Mammary epithelial cell (primary cell): ENCODE results near the gene ZFTA.

ENCODE experiments used
- EZH2 ChIP-seq: IDR thresholded peaks from 2 replicates; pipeline ENCODE4 v1.6.1; 2012; ENCODE audit warnings: low read length, inconsistent platforms, borderline replicate concordance
- TF ChIP-seq, protein P1 (sequence below), 2 donors: IDR thresholded peaks in 1 of 2; conservative IDR thresholded peaks in 1 of 2; 2 replicates each; pipeline ENCODE4 v1.5.1; 2011 to 2012; ENCODE audit warnings: inconsistent platforms in 2 of 2, low read length in 2 of 2, mild to moderate bottlenecking in 2 of 2, control low read depth in 1 of 2, low read depth in 1 of 2; ENCODE audit not compliant: insufficient read depth in 1 of 2; ENCODE audit errors: extremely low read depth in 1 of 2

DNA sequence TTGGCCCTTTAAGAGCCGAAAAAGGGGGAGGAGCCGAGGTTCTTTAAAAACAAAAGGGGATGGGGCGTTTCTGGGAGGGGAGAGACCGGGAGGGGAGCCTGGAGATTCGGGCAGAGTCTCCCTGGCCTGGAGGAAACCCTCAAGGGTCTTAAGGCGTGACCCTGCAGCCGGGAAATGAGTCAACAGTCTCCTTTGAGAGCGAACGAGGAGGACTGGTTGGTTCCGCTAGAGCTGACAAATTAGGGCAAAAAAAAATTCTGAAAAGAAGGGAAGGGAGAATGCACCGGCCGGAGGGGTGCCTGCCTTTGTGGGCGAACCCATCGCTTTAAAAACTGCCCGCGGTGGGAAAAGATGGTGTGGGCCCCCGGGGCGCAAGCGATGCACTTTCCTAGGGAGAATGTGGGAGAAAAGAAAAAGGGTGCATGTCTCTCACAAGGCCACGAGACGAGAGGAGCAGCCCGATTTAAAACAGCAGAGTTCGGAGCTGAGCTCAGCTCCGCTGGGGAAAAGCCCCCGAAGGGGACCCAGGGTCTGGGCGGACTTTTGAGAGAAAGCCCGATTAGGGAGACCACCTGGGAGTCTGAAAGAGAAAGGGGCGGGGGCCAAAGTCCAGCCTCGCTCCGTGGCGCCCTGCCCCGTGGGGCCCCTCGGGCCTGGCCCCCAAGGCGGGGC lies 874 bp downstream of the ZFTA start:
- TF ChIP-seq, protein P1, sequence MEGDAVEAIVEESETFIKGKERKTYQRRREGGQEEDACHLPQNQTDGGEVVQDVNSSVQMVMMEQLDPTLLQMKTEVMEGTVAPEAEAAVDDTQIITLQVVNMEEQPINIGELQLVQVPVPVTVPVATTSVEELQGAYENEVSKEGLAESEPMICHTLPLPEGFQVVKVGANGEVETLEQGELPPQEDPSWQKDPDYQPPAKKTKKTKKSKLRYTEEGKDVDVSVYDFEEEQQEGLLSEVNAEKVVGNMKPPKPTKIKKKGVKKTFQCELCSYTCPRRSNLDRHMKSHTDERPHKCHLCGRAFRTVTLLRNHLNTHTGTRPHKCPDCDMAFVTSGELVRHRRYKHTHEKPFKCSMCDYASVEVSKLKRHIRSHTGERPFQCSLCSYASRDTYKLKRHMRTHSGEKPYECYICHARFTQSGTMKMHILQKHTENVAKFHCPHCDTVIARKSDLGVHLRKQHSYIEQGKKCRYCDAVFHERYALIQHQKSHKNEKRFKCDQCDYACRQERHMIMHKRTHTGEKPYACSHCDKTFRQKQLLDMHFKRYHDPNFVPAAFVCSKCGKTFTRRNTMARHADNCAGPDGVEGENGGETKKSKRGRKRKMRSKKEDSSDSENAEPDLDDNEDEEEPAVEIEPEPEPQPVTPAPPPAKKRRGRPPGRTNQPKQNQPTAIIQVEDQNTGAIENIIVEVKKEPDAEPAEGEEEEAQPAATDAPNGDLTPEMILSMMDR (conservative IDR thresholded peaks at IDR 0.05 in 1 of 2, IDR thresholded peaks at IDR 0.05 in 1 of 2; ENCODE audit: extremely low read depth in 1 of 2, insufficient read depth in 1 of 2, low read depth in 1 of 2, low read length in 2 of 2), result no peak
- TF ChIP-seq EZH2, result no peak
